Esophagus squamous epithelium (tissue), 5 donors: Measurements from ENCODE around the gene PRM2. TPM values are rescaled to one million over a fixed set of nuclear protein-coding genes. Genes with fewer than 3 reads are reported as not detected.

Source experiments
- DNase-seq: peaks from one replicate; lab custom pipeline; 2025; lab: John Stamatoyannopoulos, UW
- H3K27ac ChIP-seq, 4 donors: fragments of 200-600 bp; sonication (generic); one replicate each; pipeline ENCODE4 v1.5.1; 2016 to 2019; ENCODE audit warnings: mild to moderate bottlenecking in 1 of 4
- H3K27me3 ChIP-seq, 4 donors: fragments of 200-600 bp; sonication (generic); 1 replicate in 3 of 4; 2 replicates in 1 of 4; pipeline versions ENCODE4 v1.5.1 to v1.6.0; 2017 to 2021; ENCODE audit warnings: antibody characterized with exemption in 1 of 4
- H3K36me3 ChIP-seq, 3 donors: fragments of 200-600 bp; sonication (generic); one replicate each; pipeline ENCODE4 v1.5.1; 2016 to 2019
- H3K4me1 ChIP-seq, 3 donors: fragments of 200-600 bp; sonication (generic); one replicate each; pipeline ENCODE4 v1.5.1; 2017 to 2019
- H3K4me3 ChIP-seq, 4 donors: fragments of 200-600 bp; sonication (generic); 1 replicate in 3 of 4; 2 replicates in 1 of 4; pipeline ENCODE4 v1.5.1; 2016 to 2019; ENCODE audit warnings: mild to moderate bottlenecking in 2 of 4, moderate library complexity in 1 of 4
- H3K9me3 ChIP-seq, 3 donors: fragments of 200-600 bp; sonication (generic); one replicate each; pipeline ENCODE4 v1.5.1; 2016 to 2019
- CTCF ChIP-seq, 6 experiments: fragments of 450-650 bp in 4 of 6; fragments of 200-600 bp in 2 of 6; sonication (generic) in 2 of 6; IDR thresholded peaks; one replicate each; pipeline ENCODE4 v1.5.1; 2016 to 2019; ENCODE audit warnings: antibody characterized with exemption in 6 of 6, mild to moderate bottlenecking in 4 of 6, moderate library complexity in 4 of 6
- POLR2A ChIP-seq, 4 donors: fragments of 450-650 bp; IDR thresholded peaks; one replicate each; pipeline ENCODE4 v1.6.1; 2017; ENCODE audit warnings: antibody characterized with exemption in 4 of 4, mild to moderate bottlenecking in 4 of 4, moderate library complexity in 3 of 4
- WGBS, 2 donors: methylation state at CpG; one replicate each; pipeline ENCODE4 v1.1.5; 2018; 5-methylcytosine and 5-hydroxymethylcytosine counted together
- intact Hi-C: fragments of 100-400 bp; cut with DNase I; formaldehyde crosslinking; loops from one replicate; pipeline ENCODE4 v1.15.0; 2022
- total RNA-seq, 4 donors: library from RNA; depleted of rRNA; stranded (reverse); fragments of >200 nt; gene quantifications; one replicate each; pipeline ENCODE4 v1.1.0, GENCODE V29; 2016
- donor health status: DM: yes; HTN: yes; CAD: no.

PRM2 gene
- not detected for total RNA-seq

- Histone ChIP-seq H3K36me3 (no peaks in the 10 kb centered on the region), H3K27ac (no peak within 1 kb of the TSS), H3K4me3 (no peak within 1 kb of the TSS), H3K9me3 (no peaks in the 10 kb centered on the region), H3K4me1 (peaks cover 0 to 10% (median 0%) of the 10 kb centered on the region in 3 donors), H3K27me3 (peaks cover 0 to 8% (median 0%) of the 10 kb centered on the region in 4 donors)
- WGBS, 2 donors: 84 to 88% methylated on average over 5 to 13 of the region's 26 CpGs
- DNase-seq: no peak
- TF ChIP-seq POLR2A (IDR thresholded peaks at IDR 0.05) (no peak), CTCF (IDR thresholded peaks at IDR 0.05) (no peak)
- intact Hi-C loops: no loop called here
Observed at GRCh38 chr16:11276143-11276895, at the start of gene PRM2. Gene PRM2, minus strand, starts transcription at chr16:11276480. Its CDS starts 110 bp downstream, at chr16:11276370.

- Histone ChIP-seq H3K9me3 (no peaks in the 10 kb centered on the region), H3K27ac (no peak overlapping the region), H3K4me3 (no peak overlapping the region), H3K36me3 (no peaks in the 10 kb centered on the region), H3K4me1 (peaks cover 8 to 20% (median 19%) of the 10 kb centered on the region in 3 donors), H3K27me3 (no peaks in the 10 kb centered on the region)
- intact Hi-C loops: no loop called here
- 73 to 81% methylated on average over 4 to 7 of the region's 10 CpGs for WGBS, 2 donors
- no peak for TF ChIP-seq POLR2A (IDR thresholded peaks at IDR 0.05)
- no peak for TF ChIP-seq CTCF (IDR thresholded peaks at IDR 0.05)
- no peak for DNase-seq
Observed at GRCh38 chr16:11325404-11326083, 49.3 kb upstream of the PRM2 start.

- H3K27ac ChIP-seq: no peak overlapping the region
- no peak for TF ChIP-seq CTCF (IDR thresholded peaks at IDR 0.05)
- intact Hi-C loops: no loop called here
- H3K4me3 ChIP-seq: no peak overlapping the region
- 88 to 100% methylated on average over 5 of the region's 11 CpGs for WGBS, 2 donors
- H3K36me3 ChIP-seq: no peaks in the 10 kb centered on the region
- H3K9me3 ChIP-seq: no peaks in the 10 kb centered on the region
- no peaks in the 10 kb centered on the region for H3K27me3 ChIP-seq
- peaks cover 6 to 12% (median 11%) of the 10 kb centered on the region in 3 donors for H3K4me1 ChIP-seq
- DNase-seq: no peak
Observed at GRCh38 chr16:11323551-11324336, 47.5 kb upstream of the PRM2 start.

GRCh38 chr16:11322823-11323222 is 46.5 kb upstream of the PRM2 start:
- intact Hi-C loops: no loop called here
- Histone ChIP-seq H3K4me3 (no peak overlapping the region), H3K9me3 (no peaks in the 10 kb centered on the region), H3K27me3 (no peaks in the 10 kb centered on the region), H3K4me1 (peaks cover 0 to 3% (median 2%) of the 10 kb centered on the region in 3 donors), H3K36me3 (no peaks in the 10 kb centered on the region), H3K27ac (no peak overlapping the region)
- no peak for DNase-seq
- WGBS, 2 donors: 70 to 100% methylated on average over 1 to 2 of the region's 3 CpGs
- TF ChIP-seq CTCF (IDR thresholded peaks at IDR 0.05) (no peak), POLR2A (IDR thresholded peaks at IDR 0.05) (no peak)
